ENCODE measurements around the gene ZNF831. TPM values are rescaled to one million over a fixed set of nuclear protein-coding genes. Genes with fewer than 3 reads are reported as not detected.

Gene ZNF831
- total RNA-seq, 1 experiment from 2014 or later, result not detected

GRCh38 chr20:59165891-59166709 lies 2.5 kb downstream of the ZNF831 start:
- in situ Hi-C loops (cut with HindIII; ENCODE audit: low pct_unique_long_range_greater_than_20kb, low sequenced_read_pairs), result no loop called here
- no peak for DNase-seq (ENCODE audit: low read depth, low spot score)

GRCh38 chr20:59170406-59171349 lies 7.1 kb downstream of the ZNF831 start:
- no peak for DNase-seq (ENCODE audit: low read depth, low spot score)
- in situ Hi-C loops (cut with HindIII; ENCODE audit: low pct_unique_long_range_greater_than_20kb, low sequenced_read_pairs), result loop anchor here (10.0 kb wide), 1 partner anchor 234 kb away; no protein-coding TSS in a partner anchor

GRCh38 chr20:59171986-59172385 lies 8.4 kb downstream of the ZNF831 start:
- no peak for DNase-seq (ENCODE audit: low read depth, low spot score)
- in situ Hi-C loops (cut with HindIII; ENCODE audit: low pct_unique_long_range_greater_than_20kb, low sequenced_read_pairs), result loop anchor here (10.0 kb wide), 1 partner anchor 233 kb away; no protein-coding TSS in a partner anchor

DNA sequence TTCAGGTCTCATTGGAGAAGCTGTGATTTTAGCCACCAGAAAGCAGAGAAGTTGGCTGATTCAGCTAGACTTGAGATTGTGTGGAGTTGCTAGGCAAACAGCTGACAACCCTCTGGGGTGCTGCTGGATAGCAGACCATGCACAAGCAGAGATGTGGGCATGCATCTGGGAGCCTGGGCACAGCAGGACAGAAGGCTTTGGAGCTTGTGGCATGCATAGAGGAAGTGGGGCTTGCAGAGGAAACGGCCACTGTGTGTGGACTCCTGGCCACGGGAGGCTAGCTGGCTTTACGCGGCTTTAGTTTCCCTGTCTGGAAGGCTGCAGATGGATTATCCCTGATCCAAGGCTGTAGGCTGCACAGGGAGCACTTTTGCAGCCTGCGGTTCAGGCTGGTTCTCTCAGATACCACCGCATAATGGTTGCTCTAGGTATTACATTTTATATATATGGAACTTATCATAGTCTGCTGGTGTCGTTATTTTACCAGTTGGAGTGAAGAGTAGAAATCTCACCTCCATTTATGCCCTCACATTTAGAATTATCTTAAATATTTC lies 10.4 kb downstream of the ZNF831 start:
- no peak for DNase-seq (ENCODE audit: low read depth, low spot score)
- in situ Hi-C loops (cut with HindIII; ENCODE audit: low pct_unique_long_range_greater_than_20kb, low sequenced_read_pairs), result loop anchor here (10.0 kb wide), 1 partner anchor 231 kb away; no protein-coding TSS in a partner anchor

GRCh38 chr20:59175002-59175401 lies 11.4 kb downstream of the ZNF831 start:
- in situ Hi-C loops (cut with HindIII; ENCODE audit: low pct_unique_long_range_greater_than_20kb, low sequenced_read_pairs), result loop anchor here (10.0 kb wide), 1 partner anchor 230 kb away; no protein-coding TSS in a partner anchor
- DNase-seq (ENCODE audit: low read depth, low spot score), result no peak

DNA sequence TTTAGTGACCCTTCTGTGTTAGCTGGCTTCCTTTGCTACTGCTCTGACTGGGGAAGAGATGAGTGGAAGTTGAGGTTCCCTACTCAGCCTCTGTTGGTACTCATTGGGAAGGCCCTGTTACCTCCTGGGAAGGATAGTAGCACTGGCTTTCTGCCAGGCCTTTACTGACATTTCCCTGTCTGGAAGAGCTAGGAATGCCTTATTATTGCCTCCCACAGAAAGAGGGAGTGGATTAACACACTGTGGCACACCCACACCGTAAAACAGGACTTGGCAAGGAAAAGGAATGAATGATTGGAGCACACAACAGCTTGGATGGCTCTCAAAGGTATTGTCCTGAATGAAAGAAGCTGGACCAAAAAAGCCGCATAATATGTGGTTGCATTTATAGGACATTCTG lies 12.2 kb downstream of the ZNF831 start:
- in situ Hi-C loops (cut with HindIII; ENCODE audit: low pct_unique_long_range_greater_than_20kb, low sequenced_read_pairs), result loop anchor here (10.0 kb wide), 1 partner anchor 229 kb away; no protein-coding TSS in a partner anchor
- no peak for DNase-seq (ENCODE audit: low read depth, low spot score)

DNA sequence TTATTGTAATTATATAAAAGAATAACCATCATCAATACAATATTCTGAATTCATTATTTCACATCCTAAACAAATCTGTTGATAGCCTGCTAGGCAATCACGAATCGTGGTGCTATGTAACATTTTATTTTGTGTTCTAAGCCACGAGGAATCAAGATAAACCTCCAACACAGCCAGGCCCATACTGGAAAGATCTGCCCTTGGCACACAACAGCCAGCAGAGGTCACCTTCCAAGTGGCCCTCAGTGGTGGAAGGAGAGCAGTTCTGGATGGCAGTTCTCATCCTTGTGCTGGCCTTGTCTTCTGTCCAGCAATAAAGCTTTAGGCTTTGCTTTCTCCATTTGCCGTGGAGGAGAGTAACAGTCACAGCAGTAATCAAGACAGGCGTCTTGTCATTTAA lies 13.2 kb downstream of the ZNF831 start:
- DNase-seq (ENCODE audit: low read depth, low spot score), result no peak
- in situ Hi-C loops (cut with HindIII; ENCODE audit: low pct_unique_long_range_greater_than_20kb, low sequenced_read_pairs), result loop anchor here (10.0 kb wide), 1 partner anchor 228 kb away; no protein-coding TSS in a partner anchor

DNA sequence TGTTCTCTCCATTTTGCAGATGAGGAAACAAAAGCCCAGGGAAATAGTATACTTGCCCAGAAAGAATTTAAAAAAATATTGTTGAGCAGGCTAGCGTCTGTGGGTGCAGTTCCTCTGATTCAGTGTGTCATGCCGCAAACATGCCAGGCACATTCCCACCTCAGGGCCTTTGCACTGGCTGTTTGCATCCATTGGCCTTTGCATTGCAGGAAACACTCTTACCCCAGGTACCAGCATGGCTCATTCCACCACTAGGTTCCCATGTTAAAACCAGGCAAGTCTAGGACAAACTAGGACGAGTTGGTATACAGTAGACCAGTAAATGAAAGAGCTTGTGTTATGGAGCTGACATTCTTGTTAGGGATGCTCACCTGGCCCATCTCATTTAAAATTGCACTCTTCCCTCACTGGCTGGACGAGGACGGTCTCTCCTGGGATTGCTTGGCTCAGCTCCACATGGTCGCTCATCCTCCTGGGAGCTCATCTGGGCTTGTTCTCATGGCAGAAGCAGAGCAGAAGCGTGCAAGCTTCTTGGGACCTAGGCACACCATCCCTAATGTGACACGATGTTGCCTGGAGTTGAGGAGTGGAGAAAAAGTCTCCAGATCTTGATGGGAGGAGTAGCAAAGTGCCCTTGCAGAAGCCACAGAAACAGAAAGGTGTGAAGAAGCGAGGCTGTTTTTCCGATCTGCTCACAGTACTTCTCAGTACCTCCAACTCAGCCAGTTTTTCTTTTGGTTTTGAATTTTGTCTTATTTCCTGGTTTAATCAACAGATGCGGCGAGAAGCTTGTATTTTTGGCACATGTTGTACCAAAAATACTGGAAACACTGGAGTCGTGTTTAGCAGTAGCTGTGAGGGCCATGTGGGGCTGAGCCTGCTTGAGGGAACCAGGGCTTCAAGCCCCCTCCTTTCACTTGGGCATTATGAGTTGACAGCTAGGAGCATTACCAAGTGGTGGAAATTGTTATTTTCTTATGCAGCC lies 13.9 kb downstream of the ZNF831 start:
- no peak for DNase-seq (ENCODE audit: low read depth, low spot score)
- in situ Hi-C loops (cut with HindIII; ENCODE audit: low pct_unique_long_range_greater_than_20kb, low sequenced_read_pairs), result loop anchor here (10.0 kb wide), 1 partner anchor 227 kb away; no protein-coding TSS in a partner anchor

- DNase-seq (ENCODE audit: low read depth, low spot score), result no peak
Measured at GRCh38 chr20:59178983-59179595, 15.5 kb downstream of the ZNF831 start.

DNA sequence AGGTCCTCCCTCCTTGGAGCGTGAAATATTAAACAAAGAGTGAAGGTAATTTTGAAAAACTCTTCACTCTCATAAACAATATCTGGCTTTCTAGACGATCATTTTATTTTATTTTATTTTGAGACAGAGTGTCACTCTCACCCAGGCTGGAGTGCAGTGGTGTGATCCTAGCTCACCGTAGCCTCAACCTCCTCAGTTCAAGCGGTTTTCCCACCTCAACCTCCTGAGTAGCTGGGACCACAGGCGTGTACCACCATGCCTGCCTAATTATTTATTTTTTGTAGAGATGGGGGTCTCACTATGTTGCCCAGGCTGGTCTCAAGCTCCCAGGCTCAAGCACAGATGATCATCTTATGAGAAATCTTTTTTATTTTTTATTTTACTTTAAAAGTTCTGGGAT lies 16.4 kb downstream of the ZNF831 start:
- in situ Hi-C loops (cut with HindIII; ENCODE audit: low pct_unique_long_range_greater_than_20kb, low sequenced_read_pairs), result loop anchor here (10.0 kb wide), 1 partner anchor 225 kb away; no protein-coding TSS in a partner anchor
- DNase-seq (ENCODE audit: low read depth, low spot score), result no peak

More at GRCh38 chr20:59178983-59179595, 15.5 kb downstream of the ZNF831 start:
- in situ Hi-C loops (cut with HindIII; ENCODE audit: low pct_unique_long_range_greater_than_20kb, low sequenced_read_pairs), result loop anchor here (10.0 kb wide), 1 partner anchor 226 kb away; no protein-coding TSS in a partner anchor

DNA sequence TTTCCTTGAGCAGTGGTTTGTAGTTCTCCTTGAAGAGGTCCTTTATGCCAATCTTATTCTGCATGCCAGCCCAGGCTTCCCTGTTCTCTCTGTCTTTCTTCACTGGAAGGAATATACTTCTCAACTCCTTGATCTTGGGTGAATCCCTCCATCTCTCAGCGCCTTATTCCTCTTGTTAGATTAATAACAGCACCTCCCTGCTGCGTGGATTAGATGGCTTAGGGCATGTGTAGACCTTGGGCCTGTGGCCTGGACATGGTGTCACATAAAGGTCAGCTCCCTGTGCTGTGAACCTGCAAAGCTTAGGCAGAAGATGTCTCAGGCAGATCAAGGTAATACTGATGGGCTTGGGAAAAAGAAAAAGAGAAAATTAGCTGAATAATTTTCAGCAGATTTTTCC lies 18.3 kb downstream of the ZNF831 start:
- in situ Hi-C loops (cut with HindIII; ENCODE audit: low pct_unique_long_range_greater_than_20kb, low sequenced_read_pairs), result no loop called here
- no peak for DNase-seq (ENCODE audit: low read depth, low spot score)

DNA sequence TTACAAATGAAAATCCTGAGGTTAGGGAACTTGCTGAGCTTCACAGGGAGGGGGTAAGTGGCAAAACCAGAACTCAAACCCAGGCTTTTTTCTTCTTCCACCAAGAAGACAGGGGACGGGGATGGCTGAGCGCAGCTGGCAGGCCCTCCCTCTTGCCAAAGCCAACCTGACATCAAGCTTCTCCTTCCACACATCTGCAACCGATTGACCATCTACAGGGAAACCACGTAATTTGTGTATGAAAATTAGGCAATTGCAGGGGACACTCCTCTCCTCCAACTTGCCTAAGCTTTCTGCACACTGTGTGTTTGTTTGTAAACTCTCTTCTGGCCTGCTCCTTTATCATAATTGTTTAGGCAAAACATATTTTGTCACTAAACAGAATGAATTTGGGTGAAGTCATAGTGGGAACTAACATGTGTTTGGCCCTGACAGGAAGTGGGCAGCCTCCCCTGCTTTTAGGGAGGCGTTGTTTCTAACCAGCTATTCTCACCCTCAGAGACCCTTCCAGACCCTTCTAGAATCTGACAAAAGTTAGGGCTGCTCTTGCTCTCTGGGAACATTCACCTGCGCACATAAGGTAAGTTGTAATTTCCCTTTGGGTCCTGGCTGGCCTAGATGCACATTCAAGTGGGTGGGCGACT lies 18.9 kb downstream of the ZNF831 start:
- no peak for DNase-seq (ENCODE audit: low read depth, low spot score)
- in situ Hi-C loops (cut with HindIII; ENCODE audit: low pct_unique_long_range_greater_than_20kb, low sequenced_read_pairs), result no loop called here

DNA sequence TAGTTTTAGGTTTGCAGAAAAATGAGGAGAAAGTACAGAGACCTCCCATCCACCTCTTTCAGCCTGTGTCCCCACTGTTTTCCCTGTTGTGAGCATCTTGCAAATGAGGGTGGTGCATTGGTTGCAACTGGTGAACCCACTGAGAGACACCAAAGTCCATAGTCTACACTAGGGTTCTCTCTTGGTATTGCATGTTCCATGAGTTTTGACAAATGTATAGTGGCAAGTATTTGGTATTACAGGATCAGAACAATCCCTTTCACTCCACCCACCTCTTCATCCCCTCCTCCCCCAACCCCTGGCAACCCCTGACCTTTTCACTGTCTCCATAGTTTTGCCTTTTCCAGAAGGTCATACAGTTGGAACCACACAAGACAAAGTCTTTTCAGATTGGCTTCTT lies 20.1 kb downstream of the ZNF831 start:
- in situ Hi-C loops (cut with HindIII; ENCODE audit: low pct_unique_long_range_greater_than_20kb, low sequenced_read_pairs), result no loop called here
- DNase-seq (ENCODE audit: low read depth, low spot score), result peak; percentile 24

- DNase-seq (ENCODE audit: low read depth, low spot score), result no peak
Measured at GRCh38 chr20:59184880-59185447, 21.3 kb downstream of the ZNF831 start.

GRCh38 chr20:59185809-59186208 lies 22.2 kb downstream of the ZNF831 start:
- in situ Hi-C loops (cut with HindIII; ENCODE audit: low pct_unique_long_range_greater_than_20kb, low sequenced_read_pairs), result no loop called here

More at GRCh38 chr20:59184880-59185447, 21.3 kb downstream of the ZNF831 start:
- in situ Hi-C loops (cut with HindIII; ENCODE audit: low pct_unique_long_range_greater_than_20kb, low sequenced_read_pairs), result no loop called here

More at GRCh38 chr20:59185809-59186208, 22.2 kb downstream of the ZNF831 start:
- no peak for DNase-seq (ENCODE audit: low read depth, low spot score)

Measured in SK-MEL-5 (cell line).